ENCODE data around the gene TMEM201. TPM values are rescaled to one million over a fixed set of nuclear protein-coding genes. Genes with fewer than 3 reads are reported as not detected.
"Not testable (repeated sequence)": the region's sequence is repeated elsewhere in the genome, so short reads cannot be mapped to it uniquely, and the experiment has no call there.

Gene TMEM201
- total and polyA plus RNA-seq, 4 donors = 4.5 to 10.8 (median 5.8) TPM

- ATAC-seq (ENCODE audit: insufficient read depth, low FRiP score) = no peak
- Histone ChIP-seq H3K9me3 (ENCODE audit: control insufficient read depth in 4 of 4, insufficient read depth in 3 of 4, low read length in 3 of 4) (no peaks in the 10 kb centered on the region), H3K9ac (ENCODE audit: insufficient read depth in 1 of 2, low read length in 2 of 2) (no peak overlapping the region), H3K27ac (ENCODE audit: low read depth in 1 of 2, low read length in 1 of 2) (no peak overlapping the region), H3K4me1 (ENCODE audit: control insufficient read depth in 5 of 5, insufficient read depth in 5 of 5, low read length in 5 of 5) (no peaks in the 10 kb centered on the region), H3K27me3 (ENCODE audit: control insufficient read depth in 3 of 3, insufficient read depth in 3 of 3, low read length in 2 of 3) (no peaks in the 10 kb centered on the region), H3K4me3 (no peak overlapping the region), H3K36me3 (ENCODE audit: control insufficient read depth in 4 of 4, insufficient read depth in 4 of 4, low read length in 4 of 4) (no peaks in the 10 kb centered on the region)
- TF ChIP-seq CTCF (IDR thresholded peaks at IDR 0.05; ENCODE audit: control extremely low read depth, extremely low read depth) = no peak
- DNase-seq = no peak
Observed at GRCh38 chr1:9621032-9621431, 32.3 kb downstream of the TMEM201 start.

GRCh38 chr1:9624081-9624480, 35.4 kb downstream of the TMEM201 start:
- ATAC-seq (ENCODE audit: insufficient read depth, low FRiP score) (no peak), DNase-seq (no peak)
- Histone ChIP-seq H3K27ac (ENCODE audit: low read depth in 1 of 2, low read length in 1 of 2) (no peak overlapping the region), H3K9me3 (ENCODE audit: control insufficient read depth in 4 of 4, insufficient read depth in 3 of 4, low read length in 3 of 4) (no peaks in the 10 kb centered on the region), H3K4me3 (no peak overlapping the region), H3K9ac (ENCODE audit: insufficient read depth in 1 of 2, low read length in 2 of 2) (no peak overlapping the region), H3K4me1 (ENCODE audit: control insufficient read depth in 5 of 5, insufficient read depth in 5 of 5, low read length in 5 of 5) (no peaks in the 10 kb centered on the region), H3K36me3 (ENCODE audit: control insufficient read depth in 4 of 4, insufficient read depth in 4 of 4, low read length in 4 of 4) (no peaks in the 10 kb centered on the region), H3K27me3 (ENCODE audit: control insufficient read depth in 3 of 3, insufficient read depth in 3 of 3, low read length in 2 of 3) (no peaks in the 10 kb centered on the region)
- no peak for TF ChIP-seq CTCF (IDR thresholded peaks at IDR 0.05; ENCODE audit: control extremely low read depth, extremely low read depth)
- WGBS, 2 donors = 93 to 98% methylated on average over 2 of the region's 2 CpGs

- not testable (repeated sequence) for H3K9me3 ChIP-seq (ENCODE audit: control insufficient read depth in 4 of 4, insufficient read depth in 3 of 4, low read length in 3 of 4); DNase-seq; H3K4me1 ChIP-seq (ENCODE audit: control insufficient read depth in 5 of 5, insufficient read depth in 5 of 5, low read length in 5 of 5); H3K4me3 ChIP-seq; H3K27ac ChIP-seq (ENCODE audit: low read depth in 1 of 2, low read length in 1 of 2); H3K9ac ChIP-seq (ENCODE audit: insufficient read depth in 1 of 2, low read length in 2 of 2); H3K36me3 ChIP-seq (ENCODE audit: control insufficient read depth in 4 of 4, insufficient read depth in 4 of 4, low read length in 4 of 4); H3K27me3 ChIP-seq (ENCODE audit: control insufficient read depth in 3 of 3, insufficient read depth in 3 of 3, low read length in 2 of 3); ATAC-seq (ENCODE audit: insufficient read depth, low FRiP score)
- 95 to 98% methylated on average over 3 of the region's 3 CpGs for WGBS, 2 donors
Observed at GRCh38 chr1:9625030-9625429, 36.3 kb downstream of the TMEM201 start.

GRCh38 chr1:9626201-9626608, 37.5 kb downstream of the TMEM201 start:
- Histone ChIP-seq H3K4me3 (no peak overlapping the region), H3K36me3 (ENCODE audit: control insufficient read depth in 4 of 4, insufficient read depth in 4 of 4, low read length in 4 of 4) (no peaks in the 10 kb centered on the region), H3K4me1 (ENCODE audit: control insufficient read depth in 5 of 5, insufficient read depth in 5 of 5, low read length in 5 of 5) (no peaks in the 10 kb centered on the region), H3K9me3 (ENCODE audit: control insufficient read depth in 4 of 4, insufficient read depth in 3 of 4, low read length in 3 of 4) (no peaks in the 10 kb centered on the region), H3K9ac (ENCODE audit: insufficient read depth in 1 of 2, low read length in 2 of 2) (no peak overlapping the region), H3K27ac (ENCODE audit: low read depth in 1 of 2, low read length in 1 of 2) (no peak overlapping the region), H3K27me3 (ENCODE audit: control insufficient read depth in 3 of 3, insufficient read depth in 3 of 3, low read length in 2 of 3) (no peaks in the 10 kb centered on the region)
- no peak for TF ChIP-seq CTCF (IDR thresholded peaks at IDR 0.05; ENCODE audit: control extremely low read depth, extremely low read depth)
- no peak for DNase-seq
- no peak for ATAC-seq (ENCODE audit: insufficient read depth, low FRiP score)
- 31 to 54% methylated on average over 9 of the region's 9 CpGs for WGBS, 2 donors
